HG03460 (cell line): ENCODE results near the gene ASCL5.

ENCODE experiments used
- ATAC-seq: cut with Tn5 transposase; IDR thresholded peaks from one replicate; pipeline ENCODE4 v1.9.1; 2021; ENCODE audit not compliant: unreplicated experiment

ASCL5 gene

DNA sequence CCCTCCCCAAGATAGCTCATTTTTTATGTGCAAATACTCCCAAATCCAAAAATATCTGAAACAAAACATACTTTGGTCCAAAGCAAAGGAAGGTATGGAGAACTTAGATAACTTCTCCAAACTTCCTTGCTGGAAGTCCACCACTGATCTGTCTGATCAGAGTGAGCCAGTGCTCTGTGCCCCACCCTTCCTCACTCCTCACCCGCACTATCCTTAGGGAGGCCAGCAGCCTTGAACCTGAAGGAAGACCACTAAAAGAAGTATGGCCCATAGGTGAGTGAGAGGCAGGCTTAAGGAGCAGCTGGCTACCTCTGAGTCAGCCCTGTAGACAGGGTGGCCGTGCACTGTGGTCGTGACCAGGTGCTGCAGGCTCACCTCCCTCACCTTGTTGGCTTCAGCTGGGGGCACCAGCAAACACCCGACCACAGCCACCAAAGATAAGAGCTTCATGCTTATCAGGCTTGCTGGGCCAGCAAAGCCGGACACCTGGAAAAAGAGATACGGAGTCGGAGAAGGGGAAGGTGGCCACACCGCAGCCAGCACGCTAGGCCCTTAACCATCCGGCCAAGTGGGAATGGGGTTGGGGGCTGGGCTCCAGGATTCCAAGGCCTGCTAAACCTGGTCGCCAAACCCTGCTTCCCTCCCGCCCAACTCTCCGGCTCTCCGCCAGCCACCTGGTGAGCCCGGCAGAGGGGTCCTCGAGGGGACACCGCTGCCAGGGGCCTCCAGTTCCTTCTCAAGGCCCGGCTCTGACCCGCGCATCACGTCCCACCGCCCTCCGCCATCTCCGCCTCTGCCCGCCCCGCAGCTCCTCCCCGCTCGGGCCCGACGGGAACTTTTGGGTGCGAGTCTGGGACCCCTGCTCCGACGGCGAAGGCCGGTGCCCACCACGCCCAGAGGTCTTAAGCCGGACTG lies 26.7 kb upstream of the ASCL5 start:
- peak; percentile 70 for ATAC-seq

- no peak for ATAC-seq
Measured at GRCh38 chr1:201149400-201149799, 22.4 kb upstream of the ASCL5 start.

GRCh38 chr1:201147396-201148015 lies 20.5 kb upstream of the ASCL5 start:
- ATAC-seq, result no peak

DNA sequence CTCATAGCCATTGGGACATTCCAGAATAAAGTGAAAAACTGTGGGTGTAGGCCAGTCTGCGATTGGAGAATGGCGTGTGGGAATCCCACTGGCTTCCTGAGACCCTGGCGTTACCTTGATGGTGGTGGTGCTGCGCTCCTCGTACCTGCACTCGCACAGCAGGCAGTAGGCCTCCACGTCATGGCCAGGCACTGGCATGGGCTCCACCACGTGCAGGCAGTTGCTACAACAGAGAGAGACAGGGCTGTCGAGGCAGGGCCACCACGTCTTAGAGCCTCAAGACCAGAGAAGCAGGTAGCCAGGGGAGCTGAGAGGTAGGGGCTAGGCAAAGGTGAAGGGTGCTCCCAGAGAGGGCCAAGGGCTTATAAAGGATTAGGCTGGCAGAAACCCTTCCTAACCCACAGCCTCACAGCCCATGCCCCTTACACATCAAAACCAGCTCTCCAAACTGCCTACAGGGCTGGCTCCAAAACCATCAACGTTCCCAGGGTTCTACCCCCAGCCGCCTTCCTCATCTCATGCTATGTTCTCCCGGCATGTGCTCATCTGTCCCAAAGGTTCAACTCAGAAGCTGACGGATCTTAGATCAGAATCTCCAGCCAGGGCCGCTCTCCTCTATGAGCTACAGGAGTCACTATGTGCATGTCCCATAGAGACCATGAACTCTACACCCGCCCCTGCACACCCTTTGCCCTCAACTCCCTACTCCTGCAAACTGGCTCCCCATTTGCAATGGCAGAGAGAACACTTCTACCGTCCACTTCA lies 19.8 kb upstream of the ASCL5 start:
- ATAC-seq, result no peak

- no peak for ATAC-seq
Measured at GRCh38 chr1:201145816-201146215, 18.8 kb upstream of the ASCL5 start.

DNA sequence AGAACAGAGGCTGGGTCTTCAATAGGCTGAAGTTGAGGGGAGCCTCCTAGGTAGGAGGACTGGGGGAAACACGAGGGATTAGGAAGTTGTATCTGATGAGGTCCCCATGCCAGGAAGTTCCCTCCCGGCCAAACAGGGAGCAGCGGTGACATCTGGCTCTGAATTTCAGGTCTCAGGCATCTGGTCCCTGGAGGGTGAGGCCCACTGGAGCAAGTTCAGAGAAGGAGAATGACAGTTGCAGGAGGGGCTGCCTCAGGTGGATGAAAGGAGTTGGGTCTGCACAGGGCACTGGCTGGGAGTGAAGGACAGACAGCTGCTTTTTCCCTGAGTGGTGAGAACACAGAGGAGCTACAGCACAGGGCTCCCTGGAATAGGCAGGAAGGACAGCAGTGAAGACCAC lies 18.1 kb upstream of the ASCL5 start:
- no peak for ATAC-seq

- ATAC-seq, result no peak
Measured at GRCh38 chr1:201144701-201145100, 17.7 kb upstream of the ASCL5 start.

GRCh38 chr1:201143726-201144635 lies 17.0 kb upstream of the ASCL5 start:
- no peak for ATAC-seq

DNA sequence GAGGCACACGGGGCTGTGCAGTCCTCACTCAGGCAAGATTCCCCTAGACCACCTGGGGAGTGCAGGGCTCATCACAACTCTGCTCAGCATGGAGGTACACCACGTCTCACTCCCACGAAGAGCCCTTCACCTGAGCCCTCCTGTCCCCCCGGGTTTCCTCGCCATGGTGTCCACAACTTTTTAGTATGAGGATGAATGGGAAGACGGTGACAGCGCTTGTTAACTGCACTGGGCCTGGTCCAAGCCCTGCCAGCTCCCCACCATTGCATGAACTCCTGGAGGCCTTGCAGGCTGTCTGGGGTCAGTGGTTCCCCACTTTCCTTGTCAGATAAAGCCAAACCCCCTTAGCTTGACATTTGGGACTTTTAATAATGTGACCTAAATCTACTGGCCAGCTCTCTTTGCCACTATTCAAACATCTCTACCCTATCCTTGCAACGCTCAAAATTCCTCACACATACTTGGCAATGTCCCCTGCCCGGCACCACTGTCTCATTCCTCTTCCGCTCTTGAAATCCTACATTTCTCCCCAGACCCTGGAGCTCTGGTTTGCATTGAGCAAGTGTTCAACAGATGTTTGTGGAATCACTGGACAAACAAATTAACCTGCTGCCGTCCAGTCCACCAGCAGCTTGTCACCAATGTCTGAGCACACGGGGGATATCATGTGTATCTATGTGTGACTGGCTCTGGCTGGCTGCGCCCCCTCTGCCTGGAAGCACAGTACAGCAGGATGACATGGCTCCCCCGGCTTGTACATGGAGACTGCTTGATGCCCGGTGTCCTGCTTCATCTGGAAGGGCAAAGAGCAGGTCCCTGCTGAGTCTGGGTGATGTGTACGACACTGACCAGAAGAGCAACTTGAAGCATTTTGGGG lies 16.1 kb upstream of the ASCL5 start:
- ATAC-seq, result no peak

DNA sequence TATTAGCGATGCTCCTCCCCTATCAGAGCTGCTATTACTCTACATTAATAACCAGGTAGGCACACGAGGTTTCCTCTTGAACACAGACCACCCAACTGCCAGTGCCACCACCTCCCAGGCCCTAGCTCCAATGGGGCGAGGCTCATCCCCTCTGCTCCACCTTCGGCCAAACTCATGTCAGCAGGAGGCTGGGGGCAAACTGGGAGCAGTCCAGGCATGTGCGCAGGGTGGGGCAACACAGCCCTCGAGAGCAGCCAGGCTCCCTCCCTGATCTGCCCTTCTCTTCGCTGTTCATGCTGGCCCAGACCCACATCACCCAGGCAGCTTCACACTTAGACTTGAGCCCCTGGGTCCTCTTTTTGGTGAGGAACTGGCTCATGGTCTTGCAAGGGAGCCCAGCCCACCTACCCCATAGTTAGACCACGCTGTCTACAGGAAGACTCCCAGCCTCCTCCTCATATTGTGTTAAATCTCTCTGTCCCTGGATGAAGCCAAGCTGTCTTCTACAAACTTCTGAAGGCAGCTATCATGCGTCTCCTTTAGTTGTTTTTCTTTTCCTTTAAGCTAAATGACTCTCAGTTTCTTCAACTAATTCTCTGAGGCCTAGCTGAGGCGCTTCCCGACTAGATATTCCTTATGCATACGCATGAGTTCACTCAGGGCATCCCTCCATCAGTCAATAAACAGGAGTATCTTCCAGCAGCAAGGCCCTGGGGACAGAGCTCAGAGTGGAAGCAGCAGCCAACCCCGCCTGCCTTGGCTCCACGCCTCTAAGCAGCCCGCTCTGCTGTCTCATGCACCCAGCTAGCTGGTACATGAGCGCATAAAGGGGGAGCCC lies 15.2 kb upstream of the ASCL5 start:
- ATAC-seq, result no peak

DNA sequence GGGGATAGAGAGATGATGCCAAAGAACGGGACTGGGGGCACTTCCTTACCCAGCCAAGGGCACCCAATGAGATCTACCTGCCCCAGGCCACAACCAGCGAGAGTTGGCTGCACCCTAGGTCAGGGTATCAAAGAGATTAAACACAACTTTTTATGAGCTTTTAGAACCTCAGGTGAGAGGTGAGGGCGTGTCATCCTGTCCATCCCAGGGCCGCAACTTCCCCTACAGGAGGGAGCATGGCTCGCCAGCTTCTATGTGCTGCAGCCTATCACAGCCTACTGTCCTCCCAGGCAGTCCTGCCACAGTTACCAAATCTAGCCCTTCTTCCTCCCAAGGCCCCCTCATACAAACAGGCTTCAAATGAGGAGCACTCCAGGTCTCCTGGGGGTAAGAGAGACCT lies 14.4 kb upstream of the ASCL5 start:
- ATAC-seq, result no peak

GRCh38 chr1:201140941-201141260 lies 13.9 kb upstream of the ASCL5 start:
- no peak for ATAC-seq

- no peak for ATAC-seq
Measured at GRCh38 chr1:201140235-201140940, 13.4 kb upstream of the ASCL5 start.

- no peak for ATAC-seq
Measured at GRCh38 chr1:201139756-201140155, 12.8 kb upstream of the ASCL5 start.

DNA sequence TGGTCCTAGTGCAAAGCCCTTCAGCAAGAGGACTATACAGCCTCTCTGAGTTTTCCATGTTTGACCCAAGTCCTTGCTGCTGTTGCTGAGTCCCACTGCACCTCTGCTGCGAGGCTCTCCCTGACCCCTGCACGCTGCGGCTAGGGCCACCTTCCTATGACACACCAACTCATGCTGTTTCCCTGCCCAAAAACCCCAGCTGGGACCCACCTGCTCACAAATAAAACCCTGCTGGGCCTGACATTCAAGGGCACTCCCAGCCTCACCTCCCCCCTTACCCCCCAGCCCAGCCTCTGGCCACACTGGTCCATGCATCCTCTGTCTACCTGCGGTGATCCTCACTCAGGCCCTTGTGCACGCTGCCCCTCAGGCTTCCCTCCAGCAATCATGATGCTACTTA lies 12.3 kb upstream of the ASCL5 start:
- no peak for ATAC-seq

GRCh38 chr1:201138311-201138840 lies 11.4 kb upstream of the ASCL5 start:
- no peak for ATAC-seq

DNA sequence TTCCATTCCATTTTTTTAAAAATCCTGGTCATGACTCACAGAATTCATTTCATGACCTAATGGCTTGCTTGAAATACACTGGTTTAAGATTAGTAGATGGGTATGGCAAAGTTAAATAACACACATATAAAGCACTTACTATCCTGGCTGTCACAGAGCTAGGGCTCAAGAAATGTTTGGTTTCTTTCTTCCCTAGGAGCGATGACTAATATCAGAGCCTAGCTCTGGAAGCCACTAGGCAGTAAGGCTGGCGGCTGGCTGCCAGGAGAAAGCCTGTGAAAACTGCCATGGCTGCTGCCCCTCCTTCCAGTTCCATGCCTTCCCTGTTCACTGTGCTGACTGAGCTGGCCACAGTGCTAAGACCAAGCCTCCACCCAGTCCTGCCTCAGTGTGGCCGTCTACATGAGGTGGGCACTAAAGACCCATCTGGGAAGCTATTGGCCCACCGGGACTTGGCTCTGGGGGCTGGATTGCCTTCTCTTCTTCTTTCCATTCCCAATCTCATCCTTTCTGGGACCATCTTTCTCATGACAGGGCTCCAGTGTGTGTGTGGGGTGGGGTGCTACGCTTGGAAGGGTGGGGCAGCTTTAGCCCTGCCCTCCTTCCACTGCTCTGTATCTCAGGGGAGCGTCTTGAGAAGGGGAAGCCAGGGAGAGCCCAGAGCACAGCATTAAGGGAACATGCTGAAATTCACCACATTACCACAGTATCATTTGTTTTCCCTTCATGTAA lies 10.8 kb upstream of the ASCL5 start:
- no peak for ATAC-seq

DNA sequence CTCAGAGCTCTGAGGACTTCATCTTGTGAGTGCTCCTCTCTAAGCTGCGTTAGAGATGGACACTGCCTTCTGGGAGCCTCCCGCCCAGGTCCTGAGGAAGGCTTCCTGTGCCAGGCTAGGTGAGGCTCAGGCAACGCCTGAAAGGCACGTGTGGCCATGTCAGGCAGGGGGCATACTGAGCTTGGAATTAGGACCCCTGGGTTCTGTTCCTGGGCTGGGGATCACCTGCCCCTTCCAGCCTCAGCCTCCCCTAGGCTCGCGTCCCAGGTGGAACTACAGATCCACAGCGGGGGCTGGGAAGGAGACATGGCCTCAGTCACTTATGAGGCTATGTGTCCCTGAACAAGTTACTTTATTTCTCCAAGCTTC lies 10.0 kb upstream of the ASCL5 start:
- ATAC-seq, result no peak
